WTC11 (cell line): ENCODE measurements around the gene SNCAIP.

ENCODE experiments used
- CTCF ChIP-seq: fragments of 200-600 bp; IDR thresholded peaks from 2 replicates; pipeline ENCODE4 v1.8.0; 2022; ENCODE audit warnings: antibody characterized with exemption
- ELF4 ChIP-seq: sonication (generic); formaldehyde crosslinking; IDR thresholded peaks from 2 replicates; pipeline ENCODE4 v1.8.1; 2022; ENCODE audit warnings: low read depth, mild to moderate bottlenecking, moderate library complexity, missing genetic modification reagents
- FOXK1 ChIP-seq: sonication (generic); formaldehyde crosslinking; IDR thresholded peaks from 2 replicates; pipeline ENCODE4 v1.8.0; 2022; ENCODE audit warnings: mild to moderate bottlenecking, moderate library complexity, missing genetic modification reagents
- GABPB1 ChIP-seq: sonication (generic); formaldehyde crosslinking; IDR thresholded peaks from 2 replicates; pipeline ENCODE4 v1.8.1; 2023; ENCODE audit warnings: mild to moderate bottlenecking, missing genetic modification reagents
- SMAD3 ChIP-seq: sonication (generic); formaldehyde crosslinking; IDR thresholded peaks from 2 replicates; pipeline ENCODE4 v1.8.0; 2022; ENCODE audit warnings: missing genetic modification reagents, mild to moderate bottlenecking, borderline replicate concordance
- ZNF671 ChIP-seq: fragments of 250-450 bp; sonication (Bioruptor Pico); IDR thresholded peaks from 2 replicates; pipeline ENCODE4 v1.8.0; 2021; ENCODE audit warnings: mild to moderate bottlenecking
- TF ChIP-seq, protein P1 (sequence below): sonication (generic); formaldehyde crosslinking; IDR thresholded peaks from 2 replicates; pipeline ENCODE4 v1.8.0; 2022; ENCODE audit warnings: mild to moderate bottlenecking, missing genetic modification reagents
- TF ChIP-seq, protein P2 (sequence below): sonication (generic); formaldehyde crosslinking; IDR thresholded peaks from 2 replicates; pipeline ENCODE4 v1.8.1; 2023; ENCODE audit warnings: mild to moderate bottlenecking, missing genetic modification reagents, moderate library complexity

- no peak for TF ChIP-seq GABPB1 (CRISPR knock-in tag)
- TF ChIP-seq, protein P1, sequence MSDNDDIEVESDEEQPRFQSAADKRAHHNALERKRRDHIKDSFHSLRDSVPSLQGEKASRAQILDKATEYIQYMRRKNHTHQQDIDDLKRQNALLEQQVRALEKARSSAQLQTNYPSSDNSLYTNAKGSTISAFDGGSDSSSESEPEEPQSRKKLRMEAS, result no peak
- no peak for TF ChIP-seq SMAD3 (CRISPR knock-in tag)
- no peak for TF ChIP-seq ELF4
- TF ChIP-seq CTCF, result no peak
- TF ChIP-seq FOXK1 (CRISPR knock-in tag), result no peak
- TF ChIP-seq, protein P2, sequence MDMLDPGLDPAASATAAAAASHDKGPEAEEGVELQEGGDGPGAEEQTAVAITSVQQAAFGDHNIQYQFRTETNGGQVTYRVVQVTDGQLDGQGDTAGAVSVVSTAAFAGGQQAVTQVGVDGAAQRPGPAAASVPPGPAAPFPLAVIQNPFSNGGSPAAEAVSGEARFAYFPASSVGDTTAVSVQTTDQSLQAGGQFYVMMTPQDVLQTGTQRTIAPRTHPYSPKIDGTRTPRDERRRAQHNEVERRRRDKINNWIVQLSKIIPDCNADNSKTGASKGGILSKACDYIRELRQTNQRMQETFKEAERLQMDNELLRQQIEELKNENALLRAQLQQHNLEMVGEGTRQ (CRISPR knock-in tag), result no peak
- TF ChIP-seq ZNF671 (CRISPR knock-in tag), result no peak
Observed at GRCh38 chr5:122435761-122436160, 123.7 kb downstream of the SNCAIP start.
